GM03348 (cell line): Measurements from ENCODE around the gene PGBD5.

ENCODE experiments used
- DNase-seq: peaks from one replicate; pipeline ENCODE4 v3.0.0; 2012; ENCODE audit warnings: low spot score

PGBD5 gene

DNA sequence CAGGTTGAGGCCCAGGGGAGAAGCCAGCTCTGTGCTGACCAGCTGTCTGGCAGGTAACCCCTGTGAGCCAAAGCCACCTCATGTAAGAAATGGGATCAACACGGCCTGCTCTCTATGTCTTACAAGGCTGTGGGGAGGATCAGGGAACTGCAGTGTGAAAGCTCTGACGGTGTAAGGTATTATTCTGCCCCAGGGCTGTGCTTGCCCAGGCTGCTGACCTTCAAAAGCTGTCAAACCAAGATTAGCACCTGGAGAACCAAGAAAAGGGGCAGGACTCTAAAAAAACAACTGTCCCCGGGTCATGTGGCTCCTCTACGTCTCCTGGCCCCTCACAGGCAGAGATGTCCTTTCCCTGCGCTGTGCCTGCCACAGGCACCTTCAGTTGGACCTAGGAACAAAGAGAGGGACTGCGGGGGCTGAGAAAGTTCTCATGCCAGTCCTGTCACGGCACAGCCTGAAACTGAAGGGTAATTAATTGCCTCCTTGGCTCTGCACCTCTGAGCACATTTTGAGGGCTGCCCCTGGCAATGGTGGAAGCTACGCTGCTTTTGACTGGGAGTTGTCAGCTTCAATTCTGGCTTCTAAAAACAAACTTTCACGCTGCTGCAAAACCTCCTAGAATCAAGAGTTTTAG, 77.6 kb downstream of the PGBD5 start:
- no peak for DNase-seq

DNA sequence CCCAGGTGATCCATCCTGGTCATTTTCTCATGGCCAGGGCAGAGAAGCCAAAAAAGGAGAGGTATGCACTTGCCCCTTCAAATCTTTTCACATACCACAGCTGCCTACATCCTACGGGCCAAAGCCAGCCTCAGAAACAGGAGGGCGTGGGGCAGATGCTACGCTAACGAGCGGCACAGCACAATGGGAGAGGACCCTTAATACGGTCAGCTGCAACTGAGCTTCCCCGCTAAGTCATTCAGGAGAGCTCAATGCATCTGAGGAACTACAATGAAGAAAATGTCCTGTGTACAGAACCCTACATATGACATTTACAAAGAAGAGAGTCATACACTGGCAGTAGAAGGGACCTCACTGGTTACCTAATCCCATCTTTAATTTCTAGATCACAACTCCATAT, 78.2 kb downstream of the PGBD5 start:
- no peak for DNase-seq

DNA sequence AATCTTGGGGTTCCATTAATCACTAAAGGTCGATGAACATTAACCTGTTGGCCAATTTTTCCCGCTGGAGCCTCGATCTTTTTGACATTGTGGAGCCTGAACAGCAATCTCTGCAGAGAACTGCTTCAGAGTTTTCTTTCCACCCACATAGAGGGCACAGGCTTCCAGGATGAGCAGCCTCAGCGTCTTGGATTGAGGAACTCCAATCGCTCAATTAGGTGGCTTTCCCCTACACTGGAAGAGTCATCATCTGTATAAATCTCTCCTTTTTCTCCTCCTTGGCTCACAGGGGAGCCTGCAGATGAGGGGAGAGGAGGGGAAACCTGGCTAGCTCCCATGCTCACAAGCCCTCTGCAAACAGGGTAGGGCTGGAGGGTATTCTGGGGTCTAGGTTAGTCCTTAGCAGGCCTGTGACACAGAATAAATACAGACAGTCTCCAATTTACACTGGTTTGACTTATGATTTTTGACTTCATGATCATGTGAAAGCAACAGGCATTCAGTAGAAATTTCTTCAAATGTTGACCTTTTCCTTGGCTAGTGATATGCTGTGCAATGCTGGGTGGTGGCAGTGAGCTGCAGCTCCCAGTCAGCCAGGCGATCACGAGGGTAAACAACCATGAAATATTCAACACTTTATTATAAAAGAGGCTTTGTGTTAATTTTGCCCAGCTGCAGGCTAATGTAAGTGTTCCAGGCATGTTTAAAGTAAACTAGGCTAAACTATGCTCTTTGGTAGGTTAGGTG, 80.8 kb downstream of the PGBD5 start:
- no peak for DNase-seq

DNA sequence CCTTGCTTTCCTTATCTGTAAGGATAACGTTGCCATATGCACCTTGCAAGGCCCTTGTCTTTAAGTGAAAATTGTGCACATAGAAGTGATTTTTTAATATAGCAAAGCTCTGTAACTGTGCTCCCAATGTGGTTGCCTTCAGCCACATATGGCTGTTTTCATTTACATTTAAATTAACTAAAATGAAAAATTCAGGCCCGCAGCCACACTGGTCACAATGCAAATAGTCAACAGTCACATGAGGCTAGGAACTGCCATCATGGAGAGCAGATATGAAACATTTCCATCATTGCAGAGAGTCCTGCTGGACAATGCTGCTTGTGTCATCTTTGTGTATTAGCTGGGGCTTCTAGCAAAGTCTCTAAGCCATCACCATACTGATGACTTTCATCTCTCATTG, 83.4 kb downstream of the PGBD5 start:
- no peak for DNase-seq

DNA sequence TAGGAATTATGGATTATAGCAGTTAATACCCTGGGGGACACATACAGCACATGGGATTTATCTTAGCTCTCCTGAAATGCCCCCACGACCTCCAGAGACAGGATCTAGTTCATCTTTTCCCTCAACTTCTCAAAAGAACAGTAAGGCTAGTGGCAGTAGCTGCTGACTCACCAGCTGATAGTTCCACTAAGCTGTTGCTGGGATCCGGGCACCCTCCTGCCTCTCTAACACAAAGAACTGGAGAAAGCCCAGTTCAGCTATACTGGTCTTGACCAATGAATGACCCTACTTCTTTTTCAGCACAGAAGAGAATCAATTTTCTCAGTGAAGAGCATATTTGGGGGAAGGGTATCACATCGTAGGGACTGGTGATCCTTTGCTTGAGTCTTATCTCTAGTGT, 84.1 kb downstream of the PGBD5 start:
- no peak for DNase-seq

DNA sequence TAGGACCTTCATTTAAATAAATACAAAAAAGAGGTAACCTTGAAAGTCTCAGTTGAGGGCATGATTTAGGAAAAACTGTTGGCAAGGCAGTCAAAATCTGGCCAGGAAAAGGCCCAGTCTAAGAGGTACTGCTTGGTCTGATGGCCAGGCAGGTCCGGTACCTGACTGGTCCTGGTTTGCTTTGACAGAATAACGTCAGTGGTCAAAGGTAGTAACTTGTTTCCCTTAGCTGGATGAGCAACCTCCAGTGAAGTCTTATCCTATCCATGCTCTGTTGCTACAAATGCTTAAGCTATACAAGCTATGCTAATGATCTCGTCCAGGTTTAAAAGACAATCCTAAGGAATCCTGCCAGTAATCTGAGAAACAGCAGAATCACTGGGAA, 85.0 kb downstream of the PGBD5 start:
- no peak for DNase-seq

DNA sequence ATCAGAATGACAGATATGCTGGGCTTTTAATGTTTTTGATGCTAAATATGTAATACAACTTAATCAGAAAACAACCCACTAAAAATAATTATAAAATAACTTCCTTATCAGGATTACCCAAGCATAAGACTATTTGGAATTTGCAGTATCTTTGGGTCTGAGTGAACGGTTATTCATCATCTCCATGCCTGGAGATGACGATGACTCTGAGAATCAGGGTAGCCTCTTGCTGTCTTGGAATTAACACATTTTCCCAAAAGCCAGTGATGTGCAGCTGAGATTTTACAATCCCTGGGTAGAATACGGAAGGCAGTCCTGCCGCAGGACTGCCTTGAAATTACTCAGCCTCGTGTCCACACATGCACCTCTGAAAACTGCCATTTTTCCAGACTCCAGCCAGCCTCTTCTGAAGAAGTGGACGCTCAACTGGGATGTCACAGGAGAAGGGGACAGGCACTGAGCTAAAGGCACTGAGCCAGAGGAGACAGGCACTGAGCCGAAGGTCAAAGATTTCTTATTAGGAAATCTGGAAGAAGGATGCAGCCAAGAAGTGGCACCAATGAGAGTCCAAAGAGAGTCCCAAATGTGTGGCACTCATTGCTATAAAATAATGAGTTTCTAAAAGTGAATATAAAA, 85.5 kb downstream of the PGBD5 start:
- no peak for DNase-seq

DNA sequence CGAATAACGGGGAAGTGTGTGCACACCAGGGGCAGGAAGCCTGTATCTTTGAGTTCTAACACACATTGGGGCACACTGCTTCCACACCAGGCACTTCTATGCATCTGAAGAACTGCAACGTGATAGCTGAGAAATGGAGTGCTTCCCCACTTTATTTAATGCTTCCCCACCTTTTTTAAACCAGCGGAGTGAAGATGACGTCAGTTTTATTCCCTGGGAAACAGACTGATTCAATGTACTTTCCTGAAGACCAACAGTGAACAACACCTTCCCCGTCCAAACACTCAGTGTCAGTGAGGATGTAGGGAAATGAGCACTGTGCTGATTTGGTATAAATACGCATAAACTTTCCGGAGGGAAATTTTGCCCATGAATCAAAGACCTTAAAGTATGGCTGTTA, 87.1 kb downstream of the PGBD5 start:
- no peak for DNase-seq

GRCh38 chr1:230337266-230337665, 88.9 kb downstream of the PGBD5 start:
- DNase-seq, result no peak

- no peak for DNase-seq
These were observed 90.1 kb downstream of the PGBD5 start for GRCh38 chr1:230335861-230336522.

DNA sequence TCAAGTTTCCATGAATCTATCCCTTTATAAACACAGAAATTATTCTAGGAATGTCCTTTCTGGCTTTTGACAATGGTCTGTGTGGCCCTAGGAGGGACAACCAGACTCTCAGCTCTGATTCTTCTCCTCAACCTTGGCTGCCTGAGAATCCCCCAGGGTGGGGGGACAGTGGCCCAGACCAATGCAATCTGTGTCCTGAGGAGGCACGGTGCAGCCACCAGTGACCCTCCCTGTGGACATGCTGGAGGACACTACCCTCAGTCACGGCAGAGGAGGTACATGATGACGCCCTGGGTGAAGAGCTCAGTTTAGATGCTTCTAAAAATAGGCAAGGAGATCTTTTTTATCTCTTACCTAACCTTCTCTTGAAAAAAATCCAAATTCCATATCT, 91.7 kb downstream of the PGBD5 start:
- no peak for DNase-seq

- no peak for DNase-seq
These were observed 92.3 kb downstream of the PGBD5 start for GRCh38 chr1:230333590-230334446.

- DNase-seq, result no peak
These were observed 93.5 kb downstream of the PGBD5 start for GRCh38 chr1:230332575-230333066.

- DNase-seq, result no peak
These were observed 94.1 kb downstream of the PGBD5 start for GRCh38 chr1:230332061-230332460.

DNA sequence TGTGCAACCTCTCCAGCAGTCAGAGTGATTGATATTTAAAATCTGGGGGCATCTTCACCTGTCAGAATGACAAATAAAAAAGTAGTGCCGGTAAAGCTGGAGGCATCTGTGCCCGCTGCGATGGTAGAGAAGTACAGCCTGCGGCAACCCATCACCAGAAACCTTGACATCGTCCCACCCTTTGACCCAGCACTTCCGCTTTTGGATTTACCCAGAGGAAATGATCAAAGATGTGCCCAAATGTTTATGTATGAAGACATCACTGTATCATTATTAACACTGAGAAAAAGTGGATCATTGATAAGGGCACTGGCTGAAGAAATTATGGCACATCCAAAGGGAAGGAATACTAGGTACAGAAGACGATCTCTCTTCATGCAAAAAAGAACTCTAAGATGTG, 96.0 kb downstream of the PGBD5 start:
- DNase-seq, result no peak

GRCh38 chr1:230328342-230329015, 97.7 kb downstream of the PGBD5 start:
- no peak for DNase-seq

DNA sequence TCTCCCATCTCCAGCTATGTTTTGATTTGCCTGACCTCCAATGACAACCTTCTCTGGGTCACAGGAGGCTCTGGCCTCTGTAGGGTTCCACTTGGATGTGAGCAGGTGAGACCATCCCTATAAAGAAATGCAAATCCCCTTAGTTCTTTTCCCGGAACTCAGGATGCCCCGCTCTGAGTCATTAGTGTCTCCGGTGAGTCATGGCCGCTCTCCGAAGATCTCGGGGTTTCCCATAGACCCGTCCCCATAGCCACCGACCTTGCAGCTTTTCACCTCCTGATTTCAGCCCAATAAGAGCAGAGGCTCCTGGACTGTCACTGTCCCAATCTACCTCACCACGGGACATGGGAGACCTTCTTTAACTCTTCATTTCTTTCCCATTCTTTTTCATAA, 98.2 kb downstream of the PGBD5 start:
- no peak for DNase-seq

GRCh38 chr1:230326971-230327891, 98.9 kb downstream of the PGBD5 start:
- DNase-seq, result no peak

DNA sequence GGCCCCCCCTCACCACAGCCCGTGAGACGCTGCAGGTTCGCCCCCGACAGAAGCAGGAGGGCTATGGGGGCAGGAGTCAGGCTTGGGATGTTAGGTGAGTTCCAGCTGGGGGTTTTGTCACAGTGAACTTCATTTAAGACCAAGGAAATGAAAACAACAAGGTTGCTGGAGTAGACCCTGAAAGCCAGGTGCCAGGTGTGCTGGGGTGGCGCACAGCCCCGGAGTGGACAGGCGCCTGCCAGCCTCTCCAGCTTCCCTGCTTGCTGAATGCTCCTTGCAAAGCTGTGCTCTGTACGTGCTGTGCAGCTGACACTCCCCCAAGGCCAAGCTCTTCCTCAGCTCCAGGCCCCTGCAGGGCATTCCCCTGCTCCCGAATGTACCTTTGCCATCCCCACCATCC, 102.4 kb downstream of the PGBD5 start:
- DNase-seq, result no peak

- DNase-seq, result no peak
These were observed 103.1 kb downstream of the PGBD5 start for GRCh38 chr1:230322967-230323547.
